ENCODE measurements around the gene ARF1. TPM values are rescaled to one million over a fixed set of nuclear protein-coding genes. Genes with fewer than 3 reads are reported as not detected.

Gene ARF1
- total RNA-seq, 1 experiment from 2014 or later, result 326 TPM

- Histone ChIP-seq H3K4me3 (ENCODE audit: insufficient read depth, low read depth, low read length) (no peak overlapping the region), H3K36me3 (replicated peaks; ENCODE audit: control insufficient read depth, insufficient read depth, low read length) (no peaks in the 10 kb centered on the region), H3K27me3 (ENCODE audit: control insufficient read depth, insufficient read depth, low read length) (peaks cover 66% of the 10 kb centered on the region)
- DNase-seq, result peak; percentile 30
Observed at GRCh38 chr1:228061411-228062084, 21.0 kb upstream of the ARF1 start.

DNA sequence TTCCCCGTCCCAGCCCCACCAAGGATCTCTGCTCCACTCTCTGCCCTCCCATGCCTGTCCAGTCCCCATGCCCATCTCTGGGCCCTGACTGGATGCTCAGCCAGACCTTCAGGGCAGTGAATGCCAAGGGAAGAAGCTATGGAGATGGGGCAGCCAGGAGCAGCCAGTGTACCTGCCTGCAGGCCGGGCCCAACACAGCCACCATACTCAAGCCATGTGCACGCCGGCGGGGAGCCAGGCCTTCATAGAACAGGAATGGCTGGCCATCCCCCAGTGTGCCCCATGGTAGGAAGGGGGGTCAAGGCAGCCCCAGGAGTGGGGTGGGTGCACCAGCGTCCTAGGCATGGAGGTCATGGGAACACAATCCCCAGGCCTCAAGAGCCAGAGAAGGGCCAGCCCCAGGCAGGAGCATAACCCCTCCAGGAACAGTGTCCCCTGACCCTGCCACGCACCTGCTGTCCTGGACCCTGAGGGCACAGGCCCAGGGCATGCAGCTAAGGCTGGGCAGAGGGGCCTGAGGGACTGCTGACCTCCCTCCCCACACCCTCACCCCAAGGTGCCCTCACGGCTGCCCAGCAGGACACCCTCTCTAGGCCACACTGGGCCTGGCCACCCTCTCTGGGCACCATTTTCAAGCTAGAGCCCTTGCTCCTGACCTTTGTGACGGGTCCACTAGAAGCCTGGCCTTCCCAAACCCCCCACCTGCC is 20.3 kb upstream of the ARF1 start:
- Histone ChIP-seq H3K36me3 (replicated peaks; ENCODE audit: control insufficient read depth, insufficient read depth, low read length) (no peaks in the 10 kb centered on the region), H3K27me3 (ENCODE audit: control insufficient read depth, insufficient read depth, low read length) (peaks cover 66% of the 10 kb centered on the region), H3K4me3 (ENCODE audit: insufficient read depth, low read depth, low read length) (no peak overlapping the region)
- no peak for DNase-seq

DNA sequence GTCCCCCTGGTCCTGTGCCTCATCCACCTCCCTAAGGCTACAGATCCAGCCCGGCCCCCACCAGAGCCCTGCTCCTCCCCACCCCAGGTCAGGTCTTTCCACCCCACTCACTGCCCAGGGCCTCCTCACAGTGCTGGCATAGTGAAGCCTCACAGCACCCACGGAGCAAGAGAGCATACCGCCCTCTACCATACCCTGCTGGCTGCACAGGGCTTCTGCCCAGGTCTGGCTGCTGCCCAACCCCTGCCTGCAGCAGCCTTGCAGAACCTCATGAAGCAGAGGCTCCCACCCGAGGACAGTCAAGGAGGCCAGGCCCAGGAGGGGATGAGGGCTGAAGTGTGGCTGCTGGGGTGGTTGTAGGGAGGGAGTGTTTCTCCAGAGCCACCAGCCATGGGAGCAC is 19.7 kb upstream of the ARF1 start:
- Histone ChIP-seq H3K4me3 (ENCODE audit: insufficient read depth, low read depth, low read length) (no peak overlapping the region), H3K36me3 (replicated peaks; ENCODE audit: control insufficient read depth, insufficient read depth, low read length) (no peaks in the 10 kb centered on the region), H3K27me3 (ENCODE audit: control insufficient read depth, insufficient read depth, low read length) (peaks cover 65% of the 10 kb centered on the region)
- DNase-seq, result no peak

DNA sequence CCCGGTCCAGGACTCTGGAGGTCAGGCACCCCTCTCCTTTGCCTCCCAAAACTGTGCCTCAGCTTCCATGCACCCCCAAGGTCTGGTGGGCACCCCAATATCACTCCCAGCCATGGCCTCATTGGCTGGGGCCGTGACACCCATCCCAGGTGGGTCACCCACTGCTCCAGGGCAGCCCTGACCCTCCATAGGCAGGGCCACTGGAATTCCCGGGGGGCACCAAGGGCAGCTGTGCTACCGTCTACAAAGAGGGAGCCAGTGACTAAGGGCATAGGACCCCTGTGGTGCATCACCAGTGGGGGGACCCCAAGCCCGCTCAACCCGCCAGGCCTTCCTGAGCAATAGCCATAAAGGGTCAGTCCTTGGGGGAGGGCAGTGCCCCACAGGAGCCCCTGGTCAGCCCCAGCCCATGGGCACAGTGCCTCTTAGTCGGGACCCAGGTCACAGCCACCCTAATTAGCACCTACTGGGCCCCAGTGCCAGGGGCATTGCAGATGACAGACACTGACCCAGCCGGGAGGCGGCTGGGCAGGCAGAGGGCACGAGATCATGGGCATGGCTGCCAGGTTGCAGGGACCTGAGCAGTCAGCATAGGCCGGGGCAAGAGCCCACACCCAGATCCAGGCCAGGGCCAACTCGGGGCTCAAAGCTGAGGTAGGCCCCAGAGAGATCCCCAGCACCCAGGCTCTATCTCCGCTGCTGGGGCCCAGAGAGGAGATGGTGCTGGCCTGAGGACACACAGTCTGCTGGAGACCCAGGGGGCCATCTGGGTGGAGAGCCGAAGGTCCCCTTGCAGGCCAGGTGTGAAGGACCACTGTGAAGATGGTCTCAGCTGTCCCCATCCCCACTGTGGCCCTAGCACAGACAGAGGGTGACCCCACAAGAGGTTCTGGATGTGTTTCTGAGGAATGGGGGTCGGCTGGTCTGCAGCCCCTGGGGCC is 19.0 kb upstream of the ARF1 start:
- H3K27me3 ChIP-seq (ENCODE audit: control insufficient read depth, insufficient read depth, low read length), result peaks cover 58% of the 10 kb centered on the region
- no peak for DNase-seq
- H3K36me3 ChIP-seq (replicated peaks; ENCODE audit: control insufficient read depth, insufficient read depth, low read length), result no peaks in the 10 kb centered on the region
- H3K4me3 ChIP-seq (ENCODE audit: insufficient read depth, low read depth, low read length), result no peak overlapping the region

DNA sequence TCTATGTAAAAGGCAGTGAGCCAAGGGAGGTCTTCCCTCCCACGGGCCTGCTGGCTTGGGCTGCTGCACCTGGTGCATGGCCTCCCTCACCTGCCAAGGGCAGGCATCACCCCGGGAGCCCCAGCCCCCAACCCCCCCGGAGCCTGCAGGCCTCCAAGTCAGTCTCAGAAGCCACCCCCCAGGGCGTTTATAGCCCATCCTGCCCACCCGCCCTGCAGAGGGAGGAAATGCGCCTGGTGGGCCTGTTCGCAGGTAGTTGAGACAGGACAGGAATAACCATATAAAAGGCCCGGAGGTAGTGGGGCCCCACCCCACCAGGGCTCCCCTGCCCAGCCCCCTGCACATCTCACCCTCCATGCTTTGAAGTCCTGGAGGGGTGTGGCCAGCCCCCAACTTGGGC is 18.2 kb upstream of the ARF1 start:
- Histone ChIP-seq H3K4me3 (ENCODE audit: insufficient read depth, low read depth, low read length) (no peak overlapping the region), H3K27me3 (ENCODE audit: control insufficient read depth, insufficient read depth, low read length) (peaks cover 52% of the 10 kb centered on the region), H3K36me3 (replicated peaks; ENCODE audit: control insufficient read depth, insufficient read depth, low read length) (no peaks in the 10 kb centered on the region)
- DNase-seq, result peak; percentile 65

- H3K27me3 ChIP-seq (ENCODE audit: control insufficient read depth, insufficient read depth, low read length), result peaks cover 53% of the 10 kb centered on the region
- no peak for DNase-seq
- no peak overlapping the region for H3K4me3 ChIP-seq (ENCODE audit: insufficient read depth, low read depth, low read length)
- no peaks in the 10 kb centered on the region for H3K36me3 ChIP-seq (replicated peaks; ENCODE audit: control insufficient read depth, insufficient read depth, low read length)
Observed at GRCh38 chr1:228064741-228065542, 17.6 kb upstream of the ARF1 start.

GRCh38 chr1:228065543-228066347 is 16.8 kb upstream of the ARF1 start:
- peaks cover 51% of the 10 kb centered on the region for H3K27me3 ChIP-seq (ENCODE audit: control insufficient read depth, insufficient read depth, low read length)
- DNase-seq, result peak; percentile 51
- no peaks in the 10 kb centered on the region for H3K36me3 ChIP-seq (replicated peaks; ENCODE audit: control insufficient read depth, insufficient read depth, low read length)
- H3K4me3 ChIP-seq (ENCODE audit: insufficient read depth, low read depth, low read length), result no peak overlapping the region

DNA sequence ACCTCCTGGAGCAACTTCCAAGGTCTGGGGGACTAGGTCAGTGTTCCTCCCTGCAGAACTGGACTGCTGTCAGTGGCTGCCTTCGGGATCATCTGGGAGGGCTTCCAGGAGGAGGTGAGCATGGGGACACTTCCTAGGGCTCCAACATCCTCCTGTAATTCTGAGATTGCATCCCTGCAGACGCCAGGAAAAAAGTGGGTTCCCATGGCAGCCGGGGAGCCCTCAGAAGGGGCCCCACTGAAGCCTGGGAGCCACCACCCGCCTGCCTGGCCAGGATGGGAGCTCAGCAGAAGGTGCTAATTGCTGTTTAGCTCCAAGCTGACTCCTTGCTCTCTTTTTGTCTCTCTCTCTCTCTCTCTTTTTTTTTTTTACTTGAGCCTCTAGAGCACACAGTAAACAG is 16.1 kb upstream of the ARF1 start:
- peaks cover 51% of the 10 kb centered on the region for H3K27me3 ChIP-seq (ENCODE audit: control insufficient read depth, insufficient read depth, low read length)
- DNase-seq, result no peak

GRCh38 chr1:228066891-228067654 is 15.4 kb upstream of the ARF1 start:
- Histone ChIP-seq H3K36me3 (replicated peaks; ENCODE audit: control insufficient read depth, insufficient read depth, low read length) (no peaks in the 10 kb centered on the region), H3K4me3 (ENCODE audit: insufficient read depth, low read depth, low read length) (no peak overlapping the region), H3K27me3 (ENCODE audit: control insufficient read depth, insufficient read depth, low read length) (peaks cover 51% of the 10 kb centered on the region)
- no peak for DNase-seq

More for the DNA sequence above, 16.1 kb upstream of the ARF1 start:
- H3K4me3 ChIP-seq (ENCODE audit: insufficient read depth, low read depth, low read length), result no peak overlapping the region
- no peaks in the 10 kb centered on the region for H3K36me3 ChIP-seq (replicated peaks; ENCODE audit: control insufficient read depth, insufficient read depth, low read length)

- Histone ChIP-seq H3K4me3 (ENCODE audit: insufficient read depth, low read depth, low read length) (no peak overlapping the region), H3K27me3 (ENCODE audit: control insufficient read depth, insufficient read depth, low read length) (peaks cover 60% of the 10 kb centered on the region), H3K36me3 (replicated peaks; ENCODE audit: control insufficient read depth, insufficient read depth, low read length) (no peaks in the 10 kb centered on the region)
- DNase-seq, result no peak
Observed at GRCh38 chr1:228068359-228068758, 14.1 kb upstream of the ARF1 start.

- DNase-seq, result no peak
- H3K27me3 ChIP-seq (ENCODE audit: control insufficient read depth, insufficient read depth, low read length), result peaks cover 65% of the 10 kb centered on the region
- no peaks in the 10 kb centered on the region for H3K36me3 ChIP-seq (replicated peaks; ENCODE audit: control insufficient read depth, insufficient read depth, low read length)
- no peak overlapping the region for H3K4me3 ChIP-seq (ENCODE audit: insufficient read depth, low read depth, low read length)
Observed at GRCh38 chr1:228070173-228070572, 12.3 kb upstream of the ARF1 start.

- Histone ChIP-seq H3K36me3 (replicated peaks; ENCODE audit: control insufficient read depth, insufficient read depth, low read length) (no peaks in the 10 kb centered on the region), H3K4me3 (ENCODE audit: insufficient read depth, low read depth, low read length) (no peak overlapping the region), H3K27me3 (ENCODE audit: control insufficient read depth, insufficient read depth, low read length) (peaks cover 66% of the 10 kb centered on the region)
- DNase-seq, result no peak
Observed at GRCh38 chr1:228070851-228071250, 11.7 kb upstream of the ARF1 start.

Measured in H7 (cell line).